Measurements from ENCODE around the gene TMEM164. TPM values are rescaled to one million over a fixed set of nuclear protein-coding genes. Genes with fewer than 3 reads are reported as not detected.

Gene TMEM164
- total and polyA plus RNA-seq, 7 experiments from 2014 or later, result 0.92 to 30.1 (median 17.5) TPM

DNA sequence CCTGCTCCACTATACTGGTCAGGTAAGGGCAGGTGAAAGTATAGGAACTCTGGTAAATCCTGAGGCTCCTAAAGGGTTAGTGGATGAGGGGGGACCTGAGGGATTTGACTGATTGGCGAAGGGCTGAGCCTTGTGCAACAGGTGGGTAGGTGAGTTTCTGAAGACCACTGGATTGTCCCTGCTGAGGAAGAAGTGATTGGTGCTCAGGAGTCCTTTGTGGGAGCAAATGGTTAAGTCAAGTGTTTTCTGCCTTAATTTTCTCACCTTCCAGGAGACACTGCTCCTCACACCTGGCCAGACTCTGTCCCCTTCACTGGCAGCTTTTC, 158.4 kb downstream of the TMEM164 start:
- peaks cover 5 to 14% (median 10%) of the 10 kb centered on the region in 7 donors for H3K4me1 Mint-ChIP-seq
- intact Hi-C loops (cut with micrococcal nuclease), result loop anchor here (2.0 to 5.0 kb wide), 3 partner anchors 157 to 686 kb away; partner anchors contain the start of gene AMMECR1 (in 2 of the 2)
- H3K4me3 Mint-ChIP-seq, result no peak overlapping the region
- Histone ChIP-seq H3K9me3 (ENCODE audit: control insufficient read depth in 2 of 3, low read length in 3 of 3) (no peaks in the 10 kb centered on the region), H3K4me1 (ENCODE audit: control insufficient read depth in 2 of 2, insufficient read depth in 2 of 2, low read length in 2 of 2) (no peaks in the 10 kb centered on the region), H3K27ac (ENCODE audit: low read depth, low read length) (no peak overlapping the region), H3K4me3 (ENCODE audit: low read length) (no peak overlapping the region), H3K36me3 (ENCODE audit: control insufficient read depth in 2 of 3, insufficient read depth in 3 of 3, low read length in 3 of 3) (no peaks in the 10 kb centered on the region), H3K27me3 (ENCODE audit: control insufficient read depth in 2 of 2, insufficient read depth in 2 of 2, low read length in 2 of 2) (no peaks in the 10 kb centered on the region)
- no peaks in the 10 kb centered on the region for H3K36me3 Mint-ChIP-seq
- no peaks in the 10 kb centered on the region for H3K9me3 Mint-ChIP-seq
- CTCF ChIA-PET, result interaction anchor here (0.8 to 10.0 kb wide), 9 partner anchors 14 to 270 kb away, joined by 3 to 152 read pairs (median 3); no protein-coding TSS in a partner anchor
- POLR2A ChIA-PET, result no interaction called here
- DNase-seq (no peak), ATAC-seq (no peak)
- no peaks in the 10 kb centered on the region for H3K27me3 Mint-ChIP-seq
- H3K27ac Mint-ChIP-seq, result peak overlapping the region in 1 of 9 donors; percentile 52

DNA sequence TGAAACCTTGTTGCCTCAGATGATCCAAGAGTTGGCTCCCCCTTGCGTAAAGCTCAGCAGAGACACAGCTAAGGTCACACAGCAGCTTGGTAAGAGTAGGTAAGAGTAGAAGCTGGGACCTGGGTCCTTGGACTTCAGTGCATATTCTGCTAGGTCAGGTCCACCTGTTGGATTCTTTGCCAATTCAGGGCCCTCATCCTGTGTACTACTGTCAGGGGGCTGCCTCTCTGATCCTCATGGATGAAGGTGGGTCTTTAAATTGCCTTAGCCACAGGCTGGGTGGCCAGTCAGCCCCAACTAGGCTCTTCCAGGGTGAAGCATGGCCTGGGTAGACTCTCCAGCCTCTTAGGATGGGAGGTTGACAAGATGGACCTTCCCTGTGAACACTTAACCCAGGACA, 159.2 kb downstream of the TMEM164 start:
- POLR2A ChIA-PET, result no interaction called here
- no peaks in the 10 kb centered on the region for H3K27me3 ChIP-seq (ENCODE audit: control insufficient read depth in 2 of 2, insufficient read depth in 2 of 2, low read length in 2 of 2)
- no peak overlapping the region for H3K27ac ChIP-seq (ENCODE audit: low read depth, low read length)
- Mint-ChIP-seq H3K4me1 (peaks cover 5 to 12% (median 10%) of the 10 kb centered on the region in 7 donors), H3K27ac (no peak overlapping the region), H3K9me3 (no peaks in the 10 kb centered on the region), H3K36me3 (no peaks in the 10 kb centered on the region), H3K27me3 (no peaks in the 10 kb centered on the region), H3K4me3 (no peak overlapping the region)
- no peak for DNase-seq
- intact Hi-C loops (cut with micrococcal nuclease), result loop anchor here in 1 of 2 donors (5.0 kb wide), 1 partner anchor 685 kb away; no protein-coding TSS in a partner anchor
- CTCF ChIA-PET, result interaction anchor here (0.8 to 10.0 kb wide), 3 partner anchors 16 to 248 kb away, joined by 3 to 152 read pairs (median 3); no protein-coding TSS in a partner anchor
- no peak for ATAC-seq
- no peaks in the 10 kb centered on the region for H3K4me1 ChIP-seq (ENCODE audit: control insufficient read depth in 2 of 2, insufficient read depth in 2 of 2, low read length in 2 of 2)
- no peaks in the 10 kb centered on the region for H3K36me3 ChIP-seq (ENCODE audit: control insufficient read depth in 2 of 3, insufficient read depth in 3 of 3, low read length in 3 of 3)
- H3K4me3 ChIP-seq (ENCODE audit: low read length), result no peak overlapping the region
- no peaks in the 10 kb centered on the region for H3K9me3 ChIP-seq (ENCODE audit: control insufficient read depth in 2 of 3, low read length in 3 of 3)

DNA sequence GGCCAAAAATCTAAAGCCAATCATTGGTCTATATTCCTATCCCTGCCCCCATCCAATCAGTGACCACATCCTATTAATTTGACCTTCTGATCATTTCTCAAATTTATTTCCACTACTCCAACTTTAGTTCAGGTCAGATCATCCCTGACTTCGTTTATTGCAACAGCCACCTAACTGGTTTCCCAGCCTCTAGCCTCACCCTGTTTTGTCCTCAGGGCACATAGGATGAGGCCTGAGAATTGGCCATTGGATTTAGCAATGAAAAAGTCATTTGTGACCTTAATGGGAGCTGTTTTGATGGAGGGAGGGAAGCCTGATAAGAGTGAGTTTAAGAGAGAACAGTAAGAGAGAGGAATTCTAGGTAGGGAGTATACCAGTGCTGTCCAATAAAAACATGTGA, 160.0 kb downstream of the TMEM164 start:
- CTCF ChIA-PET, result interaction anchor here (10.0 kb wide), 1 partner anchor 247 kb away, joined by 152 read pairs; no protein-coding TSS in a partner anchor
- POLR2A ChIA-PET, result no interaction called here
- H3K27ac ChIP-seq (ENCODE audit: low read depth, low read length), result no peak overlapping the region
- H3K4me3 ChIP-seq (ENCODE audit: low read length), result no peak overlapping the region
- DNase-seq (no peak), ATAC-seq (no peak)
- intact Hi-C loops (cut with micrococcal nuclease), result loop anchor here in 1 of 2 donors (5.0 kb wide), 1 partner anchor 684 kb away; no protein-coding TSS in a partner anchor
- Mint-ChIP-seq H3K27me3 (no peaks in the 10 kb centered on the region), H3K9me3 (no peaks in the 10 kb centered on the region), H3K4me1 (peaks cover 5 to 12% (median 9%) of the 10 kb centered on the region in 7 donors), H3K27ac (no peak overlapping the region), H3K36me3 (no peaks in the 10 kb centered on the region), H3K4me3 (no peak overlapping the region)
- H3K4me1 ChIP-seq (ENCODE audit: control insufficient read depth in 2 of 2, insufficient read depth in 2 of 2, low read length in 2 of 2), result no peaks in the 10 kb centered on the region
- no peaks in the 10 kb centered on the region for H3K27me3 ChIP-seq (ENCODE audit: control insufficient read depth in 2 of 2, insufficient read depth in 2 of 2, low read length in 2 of 2)
- no peaks in the 10 kb centered on the region for H3K36me3 ChIP-seq (ENCODE audit: control insufficient read depth in 2 of 3, insufficient read depth in 3 of 3, low read length in 3 of 3)
- H3K9me3 ChIP-seq (ENCODE audit: control insufficient read depth in 2 of 3, low read length in 3 of 3), result no peaks in the 10 kb centered on the region

GRCh38 chrX:110163488-110163887, 160.6 kb downstream of the TMEM164 start:
- no peak overlapping the region for H3K27ac ChIP-seq (ENCODE audit: low read depth, low read length)
- no peak for ATAC-seq
- Mint-ChIP-seq H3K9me3 (no peaks in the 10 kb centered on the region), H3K36me3 (no peaks in the 10 kb centered on the region), H3K27me3 (no peaks in the 10 kb centered on the region), H3K4me1 (peaks cover 5 to 12% (median 9%) of the 10 kb centered on the region in 7 donors), H3K27ac (no peak overlapping the region), H3K4me3 (no peak overlapping the region)
- DNase-seq, result no peak
- POLR2A ChIA-PET, result no interaction called here
- H3K4me1 ChIP-seq (ENCODE audit: control insufficient read depth in 2 of 2, insufficient read depth in 2 of 2, low read length in 2 of 2), result no peaks in the 10 kb centered on the region
- CTCF ChIA-PET, result interaction anchor here (10.0 kb wide), 1 partner anchor 246 kb away, joined by 152 read pairs; no protein-coding TSS in a partner anchor
- H3K4me3 ChIP-seq (ENCODE audit: low read length), result no peak overlapping the region
- H3K36me3 ChIP-seq (ENCODE audit: control insufficient read depth in 2 of 3, insufficient read depth in 3 of 3, low read length in 3 of 3), result no peaks in the 10 kb centered on the region
- H3K9me3 ChIP-seq (ENCODE audit: control insufficient read depth in 2 of 3, low read length in 3 of 3), result no peaks in the 10 kb centered on the region
- H3K27me3 ChIP-seq (ENCODE audit: control insufficient read depth in 2 of 2, insufficient read depth in 2 of 2, low read length in 2 of 2), result no peaks in the 10 kb centered on the region
- intact Hi-C loops (cut with micrococcal nuclease), result loop anchor here in 1 of 2 donors (5.0 kb wide), 1 partner anchor 684 kb away; no protein-coding TSS in a partner anchor

- H3K27ac ChIP-seq (ENCODE audit: low read depth, low read length), result no peak overlapping the region
- H3K4me3 ChIP-seq (ENCODE audit: low read length), result no peak overlapping the region
- ATAC-seq (peak; percentile 63), DNase-seq (peak; percentile 9 to 53 (median 32))
- H3K9me3 Mint-ChIP-seq, result no peaks in the 10 kb centered on the region
- no peaks in the 10 kb centered on the region for H3K27me3 Mint-ChIP-seq
- no peaks in the 10 kb centered on the region for H3K9me3 ChIP-seq (ENCODE audit: control insufficient read depth in 2 of 3, low read length in 3 of 3)
- H3K27me3 ChIP-seq (ENCODE audit: control insufficient read depth in 2 of 2, insufficient read depth in 2 of 2, low read length in 2 of 2), result no peaks in the 10 kb centered on the region
- POLR2A ChIA-PET, result interaction anchor here (1.5 kb wide), 1 partner anchor 151 kb away, joined by 3 read pairs; the partner anchor contains the start of gene AMMECR1
- H3K4me1 Mint-ChIP-seq, result peaks cover 0 to 7% (median 0%) of the 10 kb centered on the region in 7 donors
- no peak overlapping the region for H3K4me3 Mint-ChIP-seq
- CTCF ChIA-PET, result no interaction called here
- H3K36me3 ChIP-seq (ENCODE audit: control insufficient read depth in 2 of 3, insufficient read depth in 3 of 3, low read length in 3 of 3), result peaks cover 0 to 11% (median 0%) of the 10 kb centered on the region in 3 experiments
- H3K27ac Mint-ChIP-seq, result no peak overlapping the region
- H3K4me1 ChIP-seq (ENCODE audit: control insufficient read depth in 2 of 2, insufficient read depth in 2 of 2, low read length in 2 of 2), result no peaks in the 10 kb centered on the region
- peaks cover 0 to 4% (median 3%) of the 10 kb centered on the region in 5 donors for H3K36me3 Mint-ChIP-seq
- intact Hi-C loops (cut with micrococcal nuclease), result loop anchor here in 1 of 2 donors (1.0 kb wide), 1 partner anchor 150 kb away; the partner anchor contains the start of gene AMMECR1
These were observed 165.1 kb downstream of the TMEM164 start for GRCh38 chrX:110167952-110168451.

GRCh38 chrX:110168585-110168984, 165.7 kb downstream of the TMEM164 start:
- intact Hi-C loops (cut with micrococcal nuclease), result loop anchor here in 1 of 2 donors (1.0 kb wide), 1 partner anchor 150 kb away; the partner anchor contains the start of gene AMMECR1
- POLR2A ChIA-PET, result interaction anchor here (1.5 kb wide), 1 partner anchor 150 kb away, joined by 3 read pairs; the partner anchor contains the start of gene AMMECR1

More at GRCh38 chrX:110168585-110168984, 165.7 kb downstream of the TMEM164 start:
- Histone ChIP-seq H3K4me3 (ENCODE audit: low read length) (no peak overlapping the region), H3K27ac (ENCODE audit: low read depth, low read length) (no peak overlapping the region), H3K36me3 (ENCODE audit: control insufficient read depth in 2 of 3, insufficient read depth in 3 of 3, low read length in 3 of 3) (peaks cover 0 to 11% (median 0%) of the 10 kb centered on the region in 3 experiments), H3K4me1 (ENCODE audit: control insufficient read depth in 2 of 2, insufficient read depth in 2 of 2, low read length in 2 of 2) (no peaks in the 10 kb centered on the region), H3K27me3 (ENCODE audit: control insufficient read depth in 2 of 2, insufficient read depth in 2 of 2, low read length in 2 of 2) (no peaks in the 10 kb centered on the region), H3K9me3 (ENCODE audit: control insufficient read depth in 2 of 3, low read length in 3 of 3) (no peaks in the 10 kb centered on the region)
- DNase-seq (no peak), ATAC-seq (no peak)
- Mint-ChIP-seq H3K9me3 (no peaks in the 10 kb centered on the region), H3K27me3 (no peaks in the 10 kb centered on the region), H3K4me3 (no peak overlapping the region), H3K27ac (no peak overlapping the region), H3K4me1 (peaks cover 0 to 7% (median 0%) of the 10 kb centered on the region in 7 donors), H3K36me3 (peaks cover 0 to 5% (median 4%) of the 10 kb centered on the region in 5 donors)
- CTCF ChIA-PET, result no interaction called here

Measured in naive thymus-derived CD4-positive, alpha-beta T cell (primary cell).